Left lung (tissue), 14 donors: ENCODE data around the gene AKAP13. TPM values are rescaled to one million over a fixed set of nuclear protein-coding genes. Genes with fewer than 3 reads are reported as not detected.
A peak's percentile ranks its signal among the peaks of the same experiment; 100 is the strongest.

Experiments used
- ATAC-seq: fragments of 200-7000 bp; cut with Tn5 transposase; one replicate; pipeline ENCODE4 v1.9.1; 2020; ENCODE audit warnings: moderate library complexity
- DNase-seq, 4 donors: peaks; one replicate each; pipeline ENCODE4 v3.0.0-alpha.2; 2013 to 2020
- H3K27ac ChIP-seq, 2 donors: fragments of 200-600 bp; sonication (generic) in 1 of 2; one replicate each; pipeline versions ENCODE4 v1.5.0 to v1.8.0; 2020 to 2021
- H3K27me3 ChIP-seq, 2 donors: fragments of 200-600 bp; sonication (generic) in 1 of 2; one replicate each; pipeline versions ENCODE4 v1.5.0 to v1.8.0; 2020 to 2021
- H3K36me3 ChIP-seq, 2 donors: fragments of 200-600 bp; sonication (generic) in 1 of 2; one replicate each; pipeline versions ENCODE4 v1.5.0 to v1.8.0; 2020 to 2021
- H3K4me1 ChIP-seq, 2 donors: fragments of 200-600 bp; one replicate each; pipeline ENCODE4 v1.8.0; 2021
- H3K4me3 ChIP-seq, 2 donors: fragments of 200-600 bp; sonication (generic) in 1 of 2; one replicate each; pipeline versions ENCODE4 v1.5.0 to v1.8.0; 2020 to 2021; ENCODE audit warnings: mild to moderate bottlenecking in 1 of 2
- H3K9me3 ChIP-seq, 2 donors: fragments of 200-600 bp; sonication (generic) in 1 of 2; one replicate each; pipeline versions ENCODE4 v1.5.0 to v1.8.0; 2020 to 2021
- CTCF ChIP-seq, 2 donors: fragments of 200-600 bp; sonication (generic) in 1 of 2; IDR thresholded peaks; one replicate each; pipeline versions ENCODE4 v1.5.0 to v1.8.0; 2021; ENCODE audit warnings: antibody characterized with exemption in 2 of 2
- intact Hi-C, 2 donors: fragments of 100-400 bp; cut with DNase I; formaldehyde crosslinking; loops; one replicate each; pipeline versions ENCODE4 v1.11.2 to v1.14.2; 2022
- long read RNA-seq, 12 donors: library from polyadenylated mRNA in 2 of 12; unstranded in 2 of 12; transcript quantifications; one replicate each; pipeline ENCODE4 v2.0.0 and lab custom pipeline, GENCODE V29; 2019 to 2026
- polyA plus RNA-seq, 6 donors: library from polyadenylated mRNA; unstranded; fragments of 120-200 nt; gene quantifications; one replicate each; pipeline ENCODE4 v1.2.1, GENCODE V29; 2013; ENCODE audit not compliant: insufficient read length in 6 of 6
- total RNA-seq, 2 donors: library from RNA; stranded (reverse); fragmentation: NEBNext Ultra II Directional; extraction: Animal tissue kit (Norgen Biotek cat#: 25700); gene quantifications; one replicate each; pipeline ENCODE4 v1.2.1, GENCODE V29; 2021
- donor health status: DM: no; HTN: yes; CAD: no.
- donor health status: DM: no; HTN: no; CAD: no.

AKAP13 gene, protein sequence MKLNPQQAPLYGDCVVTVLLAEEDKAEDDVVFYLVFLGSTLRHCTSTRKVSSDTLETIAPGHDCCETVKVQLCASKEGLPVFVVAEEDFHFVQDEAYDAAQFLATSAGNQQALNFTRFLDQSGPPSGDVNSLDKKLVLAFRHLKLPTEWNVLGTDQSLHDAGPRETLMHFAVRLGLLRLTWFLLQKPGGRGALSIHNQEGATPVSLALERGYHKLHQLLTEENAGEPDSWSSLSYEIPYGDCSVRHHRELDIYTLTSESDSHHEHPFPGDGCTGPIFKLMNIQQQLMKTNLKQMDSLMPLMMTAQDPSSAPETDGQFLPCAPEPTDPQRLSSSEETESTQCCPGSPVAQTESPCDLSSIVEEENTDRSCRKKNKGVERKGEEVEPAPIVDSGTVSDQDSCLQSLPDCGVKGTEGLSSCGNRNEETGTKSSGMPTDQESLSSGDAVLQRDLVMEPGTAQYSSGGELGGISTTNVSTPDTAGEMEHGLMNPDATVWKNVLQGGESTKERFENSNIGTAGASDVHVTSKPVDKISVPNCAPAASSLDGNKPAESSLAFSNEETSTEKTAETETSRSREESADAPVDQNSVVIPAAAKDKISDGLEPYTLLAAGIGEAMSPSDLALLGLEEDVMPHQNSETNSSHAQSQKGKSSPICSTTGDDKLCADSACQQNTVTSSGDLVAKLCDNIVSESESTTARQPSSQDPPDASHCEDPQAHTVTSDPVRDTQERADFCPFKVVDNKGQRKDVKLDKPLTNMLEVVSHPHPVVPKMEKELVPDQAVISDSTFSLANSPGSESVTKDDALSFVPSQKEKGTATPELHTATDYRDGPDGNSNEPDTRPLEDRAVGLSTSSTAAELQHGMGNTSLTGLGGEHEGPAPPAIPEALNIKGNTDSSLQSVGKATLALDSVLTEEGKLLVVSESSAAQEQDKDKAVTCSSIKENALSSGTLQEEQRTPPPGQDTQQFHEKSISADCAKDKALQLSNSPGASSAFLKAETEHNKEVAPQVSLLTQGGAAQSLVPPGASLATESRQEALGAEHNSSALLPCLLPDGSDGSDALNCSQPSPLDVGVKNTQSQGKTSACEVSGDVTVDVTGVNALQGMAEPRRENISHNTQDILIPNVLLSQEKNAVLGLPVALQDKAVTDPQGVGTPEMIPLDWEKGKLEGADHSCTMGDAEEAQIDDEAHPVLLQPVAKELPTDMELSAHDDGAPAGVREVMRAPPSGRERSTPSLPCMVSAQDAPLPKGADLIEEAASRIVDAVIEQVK (N-terminal part only)
- total RNA-seq (100 to 1,000 TPM; 300 to 346 TPM), polyA plus RNA-seq (100 to 1,000 TPM in 3 of 6 donors, 10 to 100 TPM in 3; 93.6 to 108 (median 99.6) TPM)
- long read RNA-seq, donor 1, full-length matches to known transcripts = 3 of 17 reads
- long read RNA-seq, donor 1, partial matches to known transcripts = 14 of 17 reads
- long read RNA-seq, donor 1, other reads (novel, unspliced or antisense) = 0 of 17 reads
- long read RNA-seq, donor 2, partial matches to known transcripts = 29 of 30 reads
- long read RNA-seq, donor 2, other reads (novel, unspliced or antisense) = 0 of 30 reads
- long read RNA-seq, donor 3, partial matches to known transcripts = 0 of 1 reads
- long read RNA-seq, donor 3, other reads (novel, unspliced or antisense) = 0 of 1 reads
- long read RNA-seq, donor 4, transcript AKAP13-207 (3 exons, 558 nt) = major isoform, 8 of 45 reads
- long read RNA-seq, donor 4, partial matches to known transcripts = 15 of 45 reads
- long read RNA-seq, donor 4, other reads (novel, unspliced or antisense) = 22 of 45 reads
- long read RNA-seq, donor 5, partial matches to known transcripts = 10 of 10 reads
- long read RNA-seq, donor 5, other reads (novel, unspliced or antisense) = 0 of 10 reads
- long read RNA-seq, donor 6, full-length matches to known transcripts = 2 of 7 reads
- long read RNA-seq, donor 6, partial matches to known transcripts = 5 of 7 reads
- long read RNA-seq, donor 6, other reads (novel, unspliced or antisense) = 0 of 7 reads
- long read RNA-seq, donor 7, partial matches to known transcripts = 0 of 1 reads
- long read RNA-seq, donor 7, other reads (novel, unspliced or antisense) = 0 of 1 reads
- long read RNA-seq, donor 8, partial matches to known transcripts = 26 of 26 reads
- long read RNA-seq, donor 8, other reads (novel, unspliced or antisense) = 0 of 26 reads
- long read RNA-seq, donor 9 = 0 reads
- long read RNA-seq, donor 10, transcript AKAP13-207 (3 exons, 558 nt) = major isoform, 5 of 32 reads
- long read RNA-seq, donor 10, partial matches to known transcripts = 11 of 32 reads
- long read RNA-seq, donor 10, other reads (novel, unspliced or antisense) = 16 of 32 reads
- long read RNA-seq, donor 11 = 0 reads
- long read RNA-seq, donor 12, partial matches to known transcripts = 5 of 5 reads
- long read RNA-seq, donor 12, other reads (novel, unspliced or antisense) = 0 of 5 reads

DNA sequence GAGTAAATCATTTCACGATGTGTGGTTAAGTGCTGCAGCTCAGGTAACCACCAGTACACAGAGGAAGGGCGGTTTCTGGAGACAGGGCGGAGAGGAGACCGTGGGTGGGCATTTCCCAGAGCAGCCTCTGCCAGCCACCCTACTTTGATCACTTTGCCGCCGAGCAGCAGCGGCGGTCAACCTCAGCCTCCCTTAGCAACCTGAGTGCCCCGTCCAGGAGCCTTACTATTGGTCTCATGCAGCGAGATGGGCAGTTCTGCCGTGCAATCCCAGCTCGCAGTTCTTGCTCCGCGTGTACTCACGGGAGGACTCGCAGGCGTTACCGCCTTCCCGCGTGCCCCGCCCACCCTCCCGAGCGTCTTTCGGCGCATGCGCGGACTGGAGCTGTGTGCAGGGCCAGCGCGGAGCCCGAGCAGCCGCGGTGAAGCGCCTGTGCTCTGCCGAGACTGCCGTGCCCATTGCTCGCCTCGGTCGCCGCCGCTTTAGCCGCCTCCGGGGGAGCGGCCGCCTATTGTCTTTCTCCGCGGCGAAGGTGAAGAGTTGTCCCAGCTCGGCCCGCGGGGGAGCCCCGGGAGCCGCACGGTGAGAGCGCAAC lies at the start of gene AKAP13:
Gene AKAP13, plus strand, starts transcription at position 387 of the 595 bp plus-strand sequence. CDS start 105,118 bp downstream, outside the sequence.
- peaks cover 0 to 7% of the 10 kb centered on the region in 2 donors for H3K27me3 ChIP-seq
- intact Hi-C loops = no loop called here
- peak; percentile 91 for ATAC-seq
- peak within 1 kb of the TSS; percentile 90 to 96 for H3K27ac ChIP-seq
- H3K4me3 ChIP-seq = peak within 1 kb of the TSS; percentile 73 to 79
- no peak for TF ChIP-seq CTCF (IDR thresholded peaks at IDR 0.05)
- H3K36me3 ChIP-seq = no peaks in the 10 kb centered on the region
- DNase-seq = peak; percentile 95 to 99 (median 98)
- H3K4me1 ChIP-seq = peaks cover 10 to 34% of the 10 kb centered on the region in 2 donors
- H3K9me3 ChIP-seq = no peaks in the 10 kb centered on the region

DNA sequence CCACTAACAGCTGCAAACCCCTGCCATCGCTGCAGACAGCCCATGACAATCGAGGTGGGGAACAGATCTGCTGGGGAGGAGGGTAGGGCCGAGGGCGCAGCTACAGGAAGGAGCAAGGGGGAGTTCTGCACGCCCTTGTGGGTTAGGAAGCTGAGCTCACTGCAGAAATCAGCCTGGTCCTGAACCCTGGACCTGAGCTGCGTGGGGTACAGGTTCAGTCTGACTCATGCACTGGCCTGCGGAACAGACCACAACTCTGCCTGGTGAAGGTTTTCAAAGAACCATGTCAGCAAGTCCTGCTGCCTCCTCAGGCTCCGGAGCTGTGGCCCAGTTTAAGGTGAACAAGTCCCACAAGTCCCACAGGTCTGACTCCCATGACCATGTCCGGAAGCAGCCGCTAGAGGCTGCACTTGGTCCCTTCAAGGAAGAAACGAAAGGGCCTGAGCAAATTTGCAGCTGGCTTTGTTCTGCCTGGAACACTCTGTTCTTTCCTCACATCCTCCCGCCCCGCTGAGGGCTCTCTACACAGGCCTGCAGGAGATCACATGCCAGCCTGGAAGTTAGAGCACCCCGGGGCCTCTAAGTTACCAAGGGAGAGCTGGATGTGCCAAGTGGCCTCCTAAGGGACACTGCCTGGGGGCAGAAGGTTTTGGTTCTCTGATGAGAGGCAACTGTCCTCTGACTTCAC lies 49.4 kb upstream of the AKAP13 start:
- intact Hi-C loops = no loop called here
- peak; percentile 64 to 65 for TF ChIP-seq CTCF (IDR thresholded peaks at IDR 0.05)
- H3K9me3 ChIP-seq = no peaks in the 10 kb centered on the region
- peak overlapping the region; percentile 80 to 90 for H3K27ac ChIP-seq
- ATAC-seq (peak; percentile 91), DNase-seq (peak in 3 of 4 donors; percentile 84 to 90 (median 88))
- H3K4me1 ChIP-seq = peaks cover 10 to 27% of the 10 kb centered on the region in 2 donors
- no peaks in the 10 kb centered on the region for H3K36me3 ChIP-seq
- no peaks in the 10 kb centered on the region for H3K27me3 ChIP-seq
- H3K4me3 ChIP-seq = no peak overlapping the region

DNA sequence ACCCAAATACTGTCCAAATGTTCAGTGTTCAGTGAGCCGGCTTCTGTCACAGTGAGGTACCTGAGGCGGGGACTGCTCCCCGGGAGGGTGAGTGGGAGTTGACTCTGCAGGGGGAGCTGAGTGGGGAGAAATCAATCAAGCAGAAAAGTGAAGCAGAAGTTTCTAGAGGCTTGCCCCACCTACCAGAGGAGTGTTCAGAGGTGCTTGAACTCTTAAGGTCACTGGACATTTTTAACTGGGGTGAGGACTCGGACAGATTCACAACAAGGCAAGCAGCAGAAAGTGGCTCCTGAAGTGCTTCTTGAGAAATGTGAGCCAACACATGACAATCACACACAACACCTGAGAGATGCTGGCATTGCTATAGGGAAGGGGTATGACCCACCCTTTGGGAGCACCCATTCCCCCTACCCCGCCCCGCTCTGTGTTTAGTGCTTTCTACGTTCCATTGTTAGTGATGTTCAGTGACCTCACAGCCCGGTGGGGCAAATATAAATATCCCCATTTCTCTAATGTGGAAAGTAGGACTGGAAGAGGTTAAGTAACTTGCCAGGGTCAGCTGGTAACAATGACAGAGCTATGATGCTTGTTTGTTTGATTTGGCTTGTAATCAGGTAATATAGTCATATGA lies 48.6 kb upstream of the AKAP13 start:
- no peak for TF ChIP-seq CTCF (IDR thresholded peaks at IDR 0.05)
- peak in 1 of 4 donors; percentile 44 for DNase-seq

More for the DNA sequence above, 48.6 kb upstream of the AKAP13 start:
- Histone ChIP-seq H3K27me3 (no peaks in the 10 kb centered on the region), H3K4me3 (no peak overlapping the region), H3K4me1 (peaks cover 10 to 27% of the 10 kb centered on the region in 2 donors), H3K36me3 (no peaks in the 10 kb centered on the region), H3K27ac (peak overlapping the region; percentile 80 to 90), H3K9me3 (no peaks in the 10 kb centered on the region)
- intact Hi-C loops = no loop called here
- peak; percentile 76 for ATAC-seq
